Heart right ventricle (tissue), 16 donors: ENCODE results near the gene SLC17A6. TPM values are rescaled to one million over a fixed set of nuclear protein-coding genes. Genes with fewer than 3 reads are reported as not detected.

ENCODE experiments used
- ATAC-seq, 8 donors: fragments of 200-7000 bp; cut with Tn5 transposase; one replicate each; pipeline ENCODE4 v1.9.1; 2020; ENCODE audit warnings: mild to moderate bottlenecking in 8 of 8, moderate library complexity in 8 of 8, moderate number of reproducible peaks in 1 of 8
- DNase-seq, 2 donors: peaks; one replicate each; pipeline ENCODE4 v3.0.0-alpha.2; 2020
- H3K27ac ChIP-seq, 10 donors: fragments of 200-600 bp; sonication (generic) in 2 of 10; one replicate each; pipeline versions ENCODE4 v1.5.0 to v1.8.0; 2020 to 2022; ENCODE audit warnings: mild to moderate bottlenecking in 3 of 10
- H3K27me3 ChIP-seq, 7 donors: fragments of 200-600 bp; one replicate each; pipeline ENCODE4 v1.8.0; 2021 to 2022; ENCODE audit warnings: mild to moderate bottlenecking in 2 of 7
- H3K36me3 ChIP-seq, 9 donors: fragments of 200-600 bp; sonication (generic) in 1 of 9; one replicate each; pipeline versions ENCODE4 v1.5.0 to v1.8.0; 2020 to 2022; ENCODE audit warnings: mild to moderate bottlenecking in 2 of 9
- H3K4me1 ChIP-seq, 9 donors: fragments of 200-600 bp; sonication (generic) in 1 of 9; one replicate each; pipeline versions ENCODE4 v1.5.0 to v1.8.0; 2020 to 2022; ENCODE audit warnings: mild to moderate bottlenecking in 4 of 9
- H3K4me3 ChIP-seq, 10 donors: fragments of 200-600 bp; sonication (generic) in 2 of 10; one replicate each; pipeline versions ENCODE4 v1.5.0 to v1.8.0; 2020 to 2022; ENCODE audit warnings: mild to moderate bottlenecking in 7 of 10, moderate library complexity in 2 of 10
- H3K9me3 ChIP-seq, 11 donors: fragments of 200-600 bp in 10 of 11; sonication (generic) in 2 of 11; one replicate each; pipeline versions ENCODE4 v1.5.0 to v1.8.0; 2013 to 2022; ENCODE audit warnings: mild to moderate bottlenecking in 2 of 11, control low read depth in 1 of 11, moderate library complexity in 1 of 11
- WGBS, 2 donors: extraction: QIAGEN DNeasy Blood & Tissue Kit; methylation state at CpG; one replicate each; pipeline ENCODE4 v1.1.7; 2013; ENCODE audit warnings: inconsistent platforms in 1 of 2; 5-methylcytosine and 5-hydroxymethylcytosine counted together
- intact Hi-C, 10 donors: fragments of 100-400 bp; cut with DNase I; formaldehyde crosslinking; loops; one replicate each; pipeline versions ENCODE4 v1.11.1 to v1.14.2; 2022
- polyA plus RNA-seq, 2 donors: library from polyadenylated mRNA; stranded (reverse); fragments of 200-250 nt; gene quantifications; one replicate each; pipeline ENCODE4 v1.2.3, GENCODE V29; 2013
- total RNA-seq, 10 donors: library from RNA; stranded (reverse); fragmentation: NEBNext Ultra II Directional in 3 of 10; extraction: Animal tissue kit (Norgen Biotek cat#: 25700) in 3 of 10; gene quantifications; one replicate each; pipeline versions ENCODE4 v1.2.1 to v1.2.4, GENCODE V29; 2021 to 2023
- TF ChIP-seq, protein P1 (sequence below), 9 donors: fragments of 200-600 bp; sonication (generic) in 2 of 9; IDR thresholded peaks; one replicate each; pipeline versions ENCODE4 v1.5.0 to v1.8.0; 2021 to 2022; ENCODE audit warnings: antibody characterized with exemption in 9 of 9, mild to moderate bottlenecking in 5 of 9, moderate library complexity in 1 of 9
- donor health status: Arrhythmogenic right ventricular cardiomyopathy.
- donor health status: ischemic (EF 13 %, LVEDD 7.1; RV severe dilation, severe dysfunction).
- donor health status: healthy with polysubstance abuse.
- donor health status: DM: no; HTN: yes; CAD: no.
- donor health status: DM: no; HTN: no; CAD: no.
- donor health status: ischemic (EF 25% LVEDD 6.9; RV normal size, moderate dysfunction).
- donor health status: ischemic (EF 25% LVEDD 5.7; RV mildly dilated, moderate dysfunction).
- donor health status: healthy.
- donor health status: DM: yes; HTN: yes; CAD: no.
- donor health status: Ischemic cardiomyopathy.
- donor health status: ischemic (EF 35%, LVEDD 5.7; RV mildly dilated, moderate dysfunction).
- donor health status: nonischemic (EF 11% LVEDD 7.7; RV severe dilation, severe dysfunction).
- donor health status: DM: yes; HTN: yes; CAD: no.
- donor health status: PGD.
- donor health status: ischemic (EF 29% LVEDD 5.4; RV normal size, mild dysfunction).
- donor health status: nonischemic (EF 23%, LVEDD 6.1; RV moderate dilation, normal function).

The SLC17A6 gene
- total and polyA plus RNA-seq, 12 donors, result not detected

DNA sequence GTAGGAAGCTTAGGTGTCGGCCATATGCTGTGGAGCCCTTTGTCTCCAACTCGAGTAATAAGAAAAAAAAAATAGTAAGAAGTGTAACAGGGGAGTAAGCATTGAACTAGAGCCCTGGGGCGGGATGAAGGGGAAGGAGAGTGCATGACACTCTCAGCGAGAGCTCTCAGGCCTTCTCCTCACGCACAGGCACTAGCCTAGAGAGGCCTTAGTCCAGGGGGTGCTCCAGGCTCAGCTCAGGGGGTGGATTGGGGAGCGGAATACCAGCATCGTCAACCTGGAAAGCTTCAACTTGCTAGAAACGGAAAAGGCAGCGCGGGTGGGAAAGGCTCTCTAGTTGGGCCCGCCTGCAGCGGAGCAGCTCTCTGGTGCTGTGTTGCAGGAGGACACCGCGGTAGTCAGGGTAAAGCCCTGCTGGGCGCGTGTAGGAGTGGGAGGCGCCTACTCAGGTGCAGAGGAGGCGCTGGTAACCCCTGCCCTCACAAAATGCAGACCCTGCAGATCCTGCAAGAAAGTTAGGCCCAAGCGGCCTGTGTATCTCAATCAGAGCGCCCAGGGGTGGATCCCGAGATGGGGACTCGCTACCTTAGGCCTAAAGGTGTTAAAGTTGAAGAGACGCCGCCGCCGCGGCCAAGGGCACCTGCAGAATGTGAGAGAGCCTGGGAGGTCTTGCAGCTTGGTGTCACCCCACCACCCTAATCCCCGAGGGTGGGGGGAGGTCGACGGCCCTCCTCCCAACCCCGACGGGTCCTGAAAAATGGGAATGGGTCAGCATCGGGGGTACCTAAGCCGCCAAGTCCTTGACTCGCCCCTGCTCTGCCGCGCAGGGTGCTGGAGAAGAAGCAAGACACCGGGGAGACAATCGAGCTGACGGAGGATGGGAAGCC lies 2.8 kb downstream of the SLC17A6 start:
- H3K27ac ChIP-seq, result no peak overlapping the region
- DNase-seq (no peak), ATAC-seq (peak in 1 of 8 donors; percentile 44)
- intact Hi-C loops, result no loop called here
- WGBS, 2 donors, result 4 to 6% methylated on average over 40 of the region's 40 CpGs
- TF ChIP-seq, protein P1, sequence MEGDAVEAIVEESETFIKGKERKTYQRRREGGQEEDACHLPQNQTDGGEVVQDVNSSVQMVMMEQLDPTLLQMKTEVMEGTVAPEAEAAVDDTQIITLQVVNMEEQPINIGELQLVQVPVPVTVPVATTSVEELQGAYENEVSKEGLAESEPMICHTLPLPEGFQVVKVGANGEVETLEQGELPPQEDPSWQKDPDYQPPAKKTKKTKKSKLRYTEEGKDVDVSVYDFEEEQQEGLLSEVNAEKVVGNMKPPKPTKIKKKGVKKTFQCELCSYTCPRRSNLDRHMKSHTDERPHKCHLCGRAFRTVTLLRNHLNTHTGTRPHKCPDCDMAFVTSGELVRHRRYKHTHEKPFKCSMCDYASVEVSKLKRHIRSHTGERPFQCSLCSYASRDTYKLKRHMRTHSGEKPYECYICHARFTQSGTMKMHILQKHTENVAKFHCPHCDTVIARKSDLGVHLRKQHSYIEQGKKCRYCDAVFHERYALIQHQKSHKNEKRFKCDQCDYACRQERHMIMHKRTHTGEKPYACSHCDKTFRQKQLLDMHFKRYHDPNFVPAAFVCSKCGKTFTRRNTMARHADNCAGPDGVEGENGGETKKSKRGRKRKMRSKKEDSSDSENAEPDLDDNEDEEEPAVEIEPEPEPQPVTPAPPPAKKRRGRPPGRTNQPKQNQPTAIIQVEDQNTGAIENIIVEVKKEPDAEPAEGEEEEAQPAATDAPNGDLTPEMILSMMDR (IDR thresholded peaks at IDR 0.05), result no peak
- peaks cover 0 to 12% (median 0%) of the 10 kb centered on the region in 9 donors for H3K4me1 ChIP-seq
- peaks cover 19 to 98% (median 96%) of the 10 kb centered on the region in 7 donors for H3K27me3 ChIP-seq
- no peaks in the 10 kb centered on the region for H3K9me3 ChIP-seq
- H3K4me3 ChIP-seq, result no peak overlapping the region
- H3K36me3 ChIP-seq, result no peaks in the 10 kb centered on the region

DNA sequence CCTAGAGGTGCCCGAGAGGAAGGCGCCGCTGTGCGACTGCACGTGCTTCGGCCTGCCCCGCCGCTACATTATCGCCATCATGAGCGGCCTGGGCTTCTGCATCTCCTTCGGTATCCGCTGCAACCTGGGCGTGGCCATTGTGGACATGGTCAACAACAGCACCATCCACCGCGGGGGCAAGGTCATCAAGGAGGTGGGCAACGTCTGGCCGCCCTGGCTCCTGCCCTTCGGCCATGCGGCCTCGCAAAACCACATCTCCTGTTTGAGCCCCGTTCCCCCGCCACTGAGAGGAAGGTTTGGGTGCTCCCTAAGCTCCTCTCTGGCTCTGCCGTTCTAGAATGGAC lies 3.4 kb downstream of the SLC17A6 start:
- no peak for DNase-seq
- ATAC-seq, result no peak
- 5% methylated on average over 23 of the region's 23 CpGs for WGBS, 2 donors

DNA sequence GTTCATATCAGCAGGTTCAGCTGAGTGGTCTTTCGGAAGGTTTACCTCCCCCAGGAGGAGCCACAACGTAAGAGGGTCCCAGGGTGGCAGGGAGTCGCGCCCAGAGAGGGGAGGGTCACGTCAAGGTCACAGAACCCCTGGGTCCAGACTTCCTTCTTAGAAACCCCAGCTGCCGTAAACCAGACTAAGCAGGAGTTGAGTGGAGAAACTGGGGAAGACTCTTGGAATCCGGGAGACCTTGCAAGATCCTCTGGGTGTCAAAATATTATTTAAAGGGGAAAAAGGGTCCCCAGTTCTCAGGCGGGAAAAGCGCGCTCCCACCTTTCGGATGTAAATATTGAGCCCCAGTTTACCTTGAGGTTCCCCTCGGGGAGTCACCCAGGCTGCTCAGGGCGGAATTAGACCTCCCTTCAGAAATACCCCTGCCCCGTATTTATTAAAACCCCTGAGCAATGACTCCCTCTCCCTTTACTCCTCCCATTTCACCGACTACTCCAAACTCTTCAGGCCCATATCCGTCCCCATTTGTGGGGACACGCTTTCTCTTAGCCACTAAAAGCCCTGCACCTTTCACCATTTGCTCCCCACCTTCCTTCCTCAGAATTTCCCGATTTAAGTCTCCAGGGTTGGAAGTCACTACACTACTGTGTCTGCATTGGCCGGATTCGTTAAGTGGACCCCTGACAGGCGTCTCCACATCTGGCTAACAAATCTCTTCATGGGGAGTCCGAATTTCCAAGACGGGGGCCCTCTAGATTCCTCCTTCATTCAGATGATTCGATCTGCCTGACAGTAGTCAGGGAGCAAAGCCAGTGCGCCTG lies 4.2 kb downstream of the SLC17A6 start:
- DNase-seq (no peak), ATAC-seq (no peak)
- no peaks in the 10 kb centered on the region for H3K36me3 ChIP-seq
- TF ChIP-seq, protein P1 (IDR thresholded peaks at IDR 0.05), result no peak
- WGBS, 2 donors, result 3 to 6% methylated on average over 25 of the region's 25 CpGs
- no peaks in the 10 kb centered on the region for H3K9me3 ChIP-seq
- H3K27me3 ChIP-seq, result peaks cover 19 to 99% (median 95%) of the 10 kb centered on the region in 7 donors
- intact Hi-C loops, result no loop called here
- H3K27ac ChIP-seq, result no peak overlapping the region
- no peak overlapping the region for H3K4me3 ChIP-seq
- H3K4me1 ChIP-seq, result peaks cover 0 to 12% (median 0%) of the 10 kb centered on the region in 9 donors

More for the DNA sequence above, 3.4 kb downstream of the SLC17A6 start:
- Histone ChIP-seq H3K9me3 (no peaks in the 10 kb centered on the region), H3K27me3 (peaks cover 19 to 100% (median 95%) of the 10 kb centered on the region in 7 donors), H3K4me1 (peaks cover 0 to 12% (median 0%) of the 10 kb centered on the region in 9 donors), H3K27ac (no peak overlapping the region), H3K36me3 (no peaks in the 10 kb centered on the region), H3K4me3 (no peak overlapping the region)
- TF ChIP-seq, protein P1 (IDR thresholded peaks at IDR 0.05), result no peak
- intact Hi-C loops, result no loop called here

DNA sequence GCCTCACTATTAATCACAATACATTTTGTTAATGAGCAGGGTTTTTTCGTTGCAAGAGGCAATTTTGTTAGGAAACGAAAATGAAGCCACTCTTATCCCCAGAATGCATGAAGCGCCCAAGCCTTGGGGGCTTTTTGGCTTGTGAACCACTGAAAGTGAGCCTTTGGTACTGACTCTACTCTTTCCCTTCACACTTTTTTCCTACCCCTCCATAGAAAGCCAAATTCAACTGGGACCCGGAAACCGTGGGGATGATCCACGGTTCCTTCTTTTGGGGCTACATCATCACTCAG lies 4.8 kb downstream of the SLC17A6 start:
- Histone ChIP-seq H3K9me3 (no peaks in the 10 kb centered on the region), H3K36me3 (no peaks in the 10 kb centered on the region), H3K27me3 (peaks cover 19 to 98% (median 89%) of the 10 kb centered on the region in 7 donors), H3K4me1 (peaks cover 0 to 12% (median 0%) of the 10 kb centered on the region in 9 donors), H3K27ac (no peak overlapping the region), H3K4me3 (no peak overlapping the region)
- no peak for ATAC-seq
- TF ChIP-seq, protein P1 (IDR thresholded peaks at IDR 0.05), result no peak
- intact Hi-C loops, result no loop called here
- no peak for DNase-seq
- 3% methylated on average over 6 of the region's 6 CpGs for WGBS, 2 donors
